TTC549 (cell line): ENCODE results near the gene TMEM200A.

Experiments
- FAIRE-seq: peaks from 2 replicates; lab custom pipeline; 2012; peaks lifted over from hg19 to GRCh38; lab: Jason Lieb, UNC

TMEM200A gene

DNA sequence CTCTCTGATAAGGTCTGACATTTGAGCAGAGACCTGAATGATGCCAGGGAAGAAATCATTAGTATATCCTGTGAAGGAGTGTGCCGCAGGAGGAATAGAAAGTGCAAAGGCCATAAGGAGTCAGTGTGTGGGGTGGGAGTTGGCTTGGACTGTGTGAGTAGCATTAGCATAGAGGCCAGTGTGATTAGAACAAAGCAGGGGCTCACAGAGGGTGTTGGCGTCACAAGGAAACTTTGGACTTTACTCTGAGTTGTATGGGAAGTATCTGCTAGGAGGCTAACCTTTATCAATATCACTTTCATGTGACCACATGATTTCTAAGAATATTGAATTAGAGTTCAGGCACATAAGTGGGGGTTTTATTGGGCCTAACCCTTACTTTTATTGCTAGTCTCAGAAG, 12.1 kb downstream of the TMEM200A start:
- FAIRE-seq, result no peak

DNA sequence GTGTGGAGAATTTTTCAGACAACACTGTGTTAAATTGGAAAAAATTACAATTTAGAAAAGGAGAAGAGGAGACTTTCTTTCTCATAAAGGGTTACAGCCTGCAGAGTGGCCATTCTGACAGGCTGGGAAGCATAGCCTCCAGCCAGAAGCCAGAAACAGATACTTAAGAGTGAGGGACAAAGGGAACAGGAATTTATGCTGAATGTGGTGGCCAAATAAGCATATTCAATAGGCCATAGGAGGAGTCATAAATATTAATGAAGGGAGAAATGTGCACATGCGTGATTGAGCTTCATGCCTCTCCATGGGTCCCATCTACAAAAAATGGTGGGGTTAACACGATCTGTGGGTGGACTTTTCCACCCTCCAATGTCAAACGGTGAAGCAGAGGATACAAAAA, 13.4 kb downstream of the TMEM200A start:
- no peak for FAIRE-seq

DNA sequence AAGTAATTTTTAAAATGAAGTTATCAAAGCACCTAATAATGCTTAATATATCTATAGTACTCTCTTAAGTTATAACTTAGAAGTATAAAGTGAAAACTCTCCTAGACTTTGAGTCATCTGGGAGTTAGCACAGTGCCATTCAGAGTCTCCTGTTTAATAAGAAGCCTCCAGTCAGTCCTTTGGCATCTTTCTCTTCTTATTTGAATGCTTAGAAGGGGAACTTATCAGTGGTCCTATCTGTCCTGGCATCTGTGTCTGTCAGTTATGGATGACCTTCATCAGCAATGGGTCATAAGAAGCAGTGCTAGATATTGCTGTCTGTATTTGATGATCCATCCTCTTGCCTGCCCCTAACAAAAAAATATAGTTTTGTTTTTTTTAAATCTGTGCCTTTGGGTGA, 15.2 kb downstream of the TMEM200A start:
- FAIRE-seq, result no peak

DNA sequence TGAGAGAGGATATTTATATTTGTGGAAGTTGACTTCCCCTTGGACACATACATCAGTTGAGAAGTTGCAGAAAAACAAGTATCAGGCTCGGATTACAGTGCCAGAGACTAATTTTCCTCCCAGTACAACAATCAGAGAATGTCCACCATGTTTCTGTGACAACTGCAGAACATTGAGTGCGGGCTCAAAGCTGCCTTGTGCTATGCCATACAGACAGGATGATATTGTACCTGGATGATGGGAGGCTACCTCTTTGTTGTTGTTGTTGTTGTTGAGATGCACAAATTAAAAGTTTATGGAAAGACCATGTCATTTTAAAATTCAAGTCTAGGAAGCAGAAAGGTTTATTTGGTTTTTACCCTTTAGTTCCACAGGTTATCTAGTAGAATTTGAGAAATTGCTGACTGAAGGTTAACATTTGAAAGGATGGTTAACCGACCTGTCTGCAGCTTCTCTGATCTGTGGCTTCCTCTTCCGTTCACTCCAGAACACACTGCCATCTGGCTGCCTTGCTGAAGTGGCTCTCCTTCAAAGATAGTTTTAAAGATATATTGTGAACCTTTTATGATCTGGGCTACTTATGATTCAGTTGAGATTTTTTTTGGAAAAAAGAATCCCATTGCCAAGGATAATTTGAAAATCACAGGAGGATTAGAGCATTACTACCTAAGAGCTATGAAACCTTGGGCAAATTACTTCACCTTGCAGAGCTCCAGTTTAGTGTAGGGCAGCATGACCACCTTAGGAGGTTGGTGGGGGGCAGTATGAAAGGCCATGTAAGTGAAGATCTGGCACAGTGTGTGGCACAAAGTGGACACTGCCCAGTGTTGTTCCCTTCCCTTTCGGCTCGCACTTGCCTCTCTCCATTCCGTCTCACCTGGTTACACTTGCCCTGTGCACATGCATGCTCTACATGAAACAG, 15.9 kb downstream of the TMEM200A start:
- FAIRE-seq, result no peak

DNA sequence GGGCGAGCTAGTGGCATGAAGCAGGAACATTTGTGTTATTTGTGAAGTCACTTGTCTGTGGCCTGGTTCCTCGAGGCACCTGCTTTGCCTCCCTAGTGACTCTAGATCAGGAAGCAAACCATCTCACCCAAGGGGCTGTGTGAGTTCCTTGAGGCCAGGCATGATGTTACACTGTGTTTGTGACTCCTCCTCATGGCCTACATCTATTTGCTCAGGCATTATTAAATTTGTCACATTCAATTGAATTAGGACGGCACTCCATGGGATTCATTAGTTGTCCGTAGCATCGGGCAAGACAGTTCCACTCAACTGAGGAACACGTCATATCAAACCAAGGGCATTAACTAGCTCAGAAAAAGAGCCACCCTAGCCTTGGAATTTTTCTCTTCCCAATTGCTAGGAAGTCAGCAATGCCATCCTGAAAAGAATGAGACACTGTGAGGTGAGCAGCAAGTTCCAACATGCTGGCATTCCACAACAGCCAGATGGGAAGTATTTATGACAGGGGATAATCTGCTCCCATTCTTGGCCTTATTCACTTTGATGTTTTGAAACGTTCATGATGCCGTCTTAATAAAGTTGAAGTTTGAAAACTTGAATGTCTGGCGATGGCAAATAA, 17.2 kb downstream of the TMEM200A start:
- FAIRE-seq, result no peak

DNA sequence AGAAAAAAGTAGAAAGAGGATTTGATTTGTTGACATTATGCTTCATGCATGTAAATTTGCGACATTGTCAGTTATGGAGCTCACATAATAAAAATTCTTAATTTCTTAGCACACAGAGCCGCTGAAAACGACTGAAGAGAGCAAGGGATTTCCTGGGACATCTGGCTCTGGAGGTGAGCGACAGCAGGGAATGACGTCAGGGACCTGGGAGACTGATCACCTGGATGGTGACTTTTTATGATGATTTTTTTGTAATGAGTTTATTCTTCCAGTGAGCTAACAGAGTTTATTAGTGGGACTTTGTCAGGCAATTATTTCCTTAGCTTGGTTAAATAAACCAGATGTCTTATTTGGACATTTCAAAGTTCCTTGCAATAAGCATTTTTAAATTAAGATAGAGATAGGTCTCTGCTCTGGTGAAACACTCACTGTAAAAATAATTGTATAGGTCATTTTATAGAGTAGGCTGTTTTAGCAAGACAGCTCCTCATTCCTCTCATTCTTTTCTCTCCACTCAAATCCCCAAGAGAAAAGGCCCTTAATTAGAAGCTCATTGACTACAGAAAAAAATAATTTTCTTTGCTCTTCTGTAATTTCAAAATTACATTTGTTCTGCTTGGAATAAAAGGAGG, 19.4 kb downstream of the TMEM200A start:
- FAIRE-seq, result no peak

DNA sequence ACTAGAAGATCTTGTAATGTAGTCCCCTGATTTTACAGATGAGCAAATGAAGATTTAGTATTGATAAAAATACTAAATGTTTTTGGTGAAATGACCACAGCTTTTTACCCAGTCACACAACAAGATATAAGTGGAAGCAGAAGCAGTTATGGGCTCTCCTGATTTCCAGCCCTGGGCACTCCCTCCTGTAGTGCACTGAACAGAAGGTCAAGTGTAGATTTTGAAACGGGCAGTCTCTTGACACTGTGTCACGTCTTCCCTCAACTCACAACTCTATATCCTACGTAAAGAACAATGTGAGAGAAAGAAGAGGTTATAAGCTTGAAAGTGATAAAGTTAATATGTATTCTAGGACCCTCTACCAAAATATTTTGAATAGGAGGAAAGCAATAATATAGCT, 23.3 kb downstream of the TMEM200A start:
- FAIRE-seq, result no peak

DNA sequence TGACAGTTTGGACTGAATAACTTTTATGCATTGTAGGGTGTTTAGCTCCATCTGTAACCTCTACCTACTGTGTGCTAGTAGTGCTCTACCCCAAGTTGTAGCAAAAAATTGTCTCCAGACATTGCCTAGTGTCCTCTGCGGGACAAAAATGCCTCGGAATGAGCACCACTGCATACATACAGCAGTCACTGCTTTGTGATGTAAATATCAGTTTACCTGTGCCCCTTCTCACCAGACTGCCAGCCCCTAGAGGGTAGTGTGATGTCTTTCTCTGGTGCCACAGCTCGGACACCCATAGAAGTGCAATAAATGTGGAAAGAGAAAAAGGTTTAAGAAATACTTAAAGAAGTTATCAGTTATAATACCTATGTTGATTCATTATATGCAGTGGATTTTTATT, 25.1 kb downstream of the TMEM200A start:
- FAIRE-seq, result no peak

DNA sequence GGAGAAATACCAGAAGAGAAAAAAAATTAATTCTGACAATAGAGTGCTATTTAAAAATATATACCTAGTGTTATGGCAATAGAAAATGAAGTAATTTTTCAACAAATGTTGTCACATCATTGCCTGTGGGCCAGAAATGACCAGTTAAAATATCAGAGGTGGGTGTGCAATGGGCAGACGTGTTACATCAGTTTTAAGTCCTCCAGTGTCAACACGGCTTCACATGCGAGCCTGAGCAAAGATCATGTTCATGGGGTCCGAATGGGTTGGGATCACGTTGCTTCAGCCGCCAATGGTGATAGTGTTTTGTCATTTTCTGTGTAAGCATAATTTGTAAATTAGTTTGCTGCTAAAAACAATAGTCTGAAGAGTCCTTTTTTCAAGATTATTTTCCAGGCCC, 27.5 kb downstream of the TMEM200A start:
- no peak for FAIRE-seq

DNA sequence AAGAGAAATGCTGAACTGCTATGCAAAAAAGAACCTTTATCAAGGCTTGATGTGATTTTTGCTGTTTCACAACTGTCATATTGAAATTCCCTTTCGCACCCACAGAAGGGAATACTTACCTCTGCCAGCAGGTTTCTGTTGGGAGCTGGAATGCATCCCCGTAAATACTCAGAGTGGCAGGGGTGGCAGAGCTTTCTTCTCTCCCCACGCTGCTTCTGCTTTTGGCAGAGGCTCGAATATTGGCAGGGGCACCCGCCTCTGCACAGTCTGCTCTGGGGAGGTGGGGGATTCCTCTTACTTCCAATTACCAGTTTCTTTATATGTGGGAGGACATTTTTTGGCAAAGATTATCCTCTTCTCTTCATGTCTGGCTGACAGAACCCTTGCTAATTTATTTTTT, 28.4 kb downstream of the TMEM200A start:
- FAIRE-seq, result no peak

DNA sequence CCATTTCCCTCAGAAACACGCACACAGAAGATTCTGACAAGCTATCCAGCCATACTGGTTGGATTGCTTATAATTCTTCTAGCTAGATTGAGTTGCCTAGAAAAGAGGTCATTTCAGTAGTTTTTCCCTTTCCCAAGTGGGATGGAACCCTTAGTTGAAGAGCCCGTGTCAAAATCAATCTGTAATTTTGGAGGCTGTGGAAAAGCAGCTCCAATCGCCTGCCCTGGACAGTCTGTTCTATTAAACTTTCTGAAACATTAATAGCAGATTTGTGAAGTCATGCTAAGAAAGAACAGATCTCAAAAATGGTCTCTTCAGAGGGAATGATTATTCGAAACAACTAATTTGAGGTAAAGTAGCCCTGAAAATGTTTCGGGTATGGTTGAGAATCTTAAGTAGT, 29.3 kb downstream of the TMEM200A start:
- FAIRE-seq, result no peak

DNA sequence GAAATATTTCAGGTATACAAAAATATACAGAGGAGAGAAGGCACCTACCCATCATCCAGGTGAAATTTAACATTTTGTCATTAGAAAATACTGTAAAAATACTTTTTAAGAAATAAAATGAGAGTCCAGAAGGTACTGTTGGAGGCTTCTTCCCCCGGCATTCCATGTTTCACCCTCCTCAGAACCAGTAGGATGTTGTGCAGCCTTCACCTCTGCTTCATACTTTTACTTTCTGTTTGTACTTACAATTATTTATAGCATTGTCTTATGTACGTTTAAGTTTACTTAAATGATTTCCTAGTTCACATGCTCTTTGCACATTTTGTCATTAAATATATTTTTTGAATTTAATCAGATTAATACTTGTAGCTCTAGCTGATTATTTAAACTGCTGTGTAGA, 30.9 kb downstream of the TMEM200A start:
- FAIRE-seq, result no peak

DNA sequence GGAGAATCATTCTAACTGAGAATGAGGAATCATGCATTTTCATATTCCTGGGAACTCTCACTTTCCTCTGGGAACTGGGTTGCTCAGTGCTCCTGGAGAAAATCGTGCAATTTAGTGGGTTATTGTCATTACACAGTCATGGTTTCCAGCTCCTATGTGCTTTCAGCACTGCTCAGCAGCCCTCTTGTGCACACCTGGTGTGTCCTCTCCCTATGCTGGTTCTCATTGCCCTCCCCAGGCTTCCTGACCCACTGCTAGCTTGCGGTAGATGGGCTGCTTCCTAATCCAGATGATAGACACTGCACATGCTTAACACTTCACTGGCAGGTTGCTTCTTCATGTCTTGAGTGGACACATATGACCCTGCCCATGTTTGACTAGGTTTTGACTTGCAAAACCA, 39.7 kb downstream of the TMEM200A start:
- FAIRE-seq, result no peak

DNA sequence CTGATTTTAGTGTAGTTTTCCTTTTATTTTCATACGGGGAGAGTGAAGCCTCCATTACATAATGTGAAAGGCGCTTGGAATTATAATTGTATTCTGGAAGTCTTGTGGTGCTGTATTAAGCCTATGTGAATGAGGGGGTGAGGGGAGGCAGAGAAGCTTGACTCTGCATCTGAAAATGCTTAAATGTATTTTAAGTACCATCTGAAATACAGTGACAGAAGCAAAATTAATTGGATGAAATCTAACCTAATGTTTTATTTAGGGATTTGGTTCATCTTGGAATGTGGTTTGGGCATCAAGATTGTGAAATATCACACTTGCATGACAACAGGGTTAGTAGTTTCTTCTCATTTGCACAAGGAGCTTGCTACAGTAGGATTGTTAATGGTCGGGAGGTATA, 41.2 kb downstream of the TMEM200A start:
- FAIRE-seq, result no peak

DNA sequence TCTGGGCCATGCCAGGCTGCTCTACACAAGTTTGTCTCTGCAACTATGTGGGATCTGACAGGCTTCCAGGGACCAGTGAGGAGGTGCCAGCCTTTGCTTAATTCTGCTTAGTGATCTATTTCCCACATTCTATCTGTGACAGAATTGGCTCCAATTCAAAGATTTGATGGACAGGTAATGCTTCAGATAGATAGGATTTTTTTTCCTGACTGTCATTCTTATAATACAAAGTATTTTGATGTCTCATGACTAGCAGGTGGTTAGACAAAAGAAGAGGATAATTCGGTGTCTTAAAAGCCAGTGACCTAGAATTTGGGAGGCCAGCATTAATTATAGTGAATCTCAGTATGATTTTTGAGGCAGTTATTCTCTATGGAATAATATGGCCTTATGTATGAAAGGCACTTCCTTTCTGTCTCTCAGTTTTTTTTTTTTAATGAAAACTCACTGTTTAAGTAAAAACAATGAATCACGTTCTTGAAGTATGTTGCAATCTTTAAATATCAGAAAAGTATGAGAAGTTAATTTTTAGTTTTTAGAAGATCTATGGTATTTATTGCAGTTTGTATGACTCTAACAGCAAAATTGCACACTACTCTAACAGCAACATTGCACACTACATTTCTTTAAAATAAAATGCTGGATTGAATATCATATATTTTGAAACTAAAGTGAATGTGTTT, 43.7 kb downstream of the TMEM200A start:
- no peak for FAIRE-seq

DNA sequence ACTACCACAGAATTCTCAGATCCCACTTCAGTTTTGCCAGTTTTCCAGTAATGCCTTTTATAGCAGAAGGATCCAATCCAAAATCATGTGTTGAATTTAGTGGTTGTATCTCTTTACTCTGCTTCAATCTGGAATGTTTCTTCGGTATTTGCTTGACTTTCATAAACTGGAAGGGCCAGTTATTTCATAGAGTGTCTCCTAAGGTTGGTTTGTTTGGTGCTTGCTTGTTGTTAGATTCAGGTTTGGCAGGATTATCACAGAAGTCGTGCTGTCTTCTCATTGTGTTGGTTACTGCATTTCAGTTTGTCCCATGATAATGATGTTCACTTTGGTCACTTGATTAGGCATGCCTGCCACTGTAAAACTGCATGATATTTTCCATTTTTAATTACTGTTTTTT, 45.7 kb downstream of the TMEM200A start:
- no peak for FAIRE-seq

DNA sequence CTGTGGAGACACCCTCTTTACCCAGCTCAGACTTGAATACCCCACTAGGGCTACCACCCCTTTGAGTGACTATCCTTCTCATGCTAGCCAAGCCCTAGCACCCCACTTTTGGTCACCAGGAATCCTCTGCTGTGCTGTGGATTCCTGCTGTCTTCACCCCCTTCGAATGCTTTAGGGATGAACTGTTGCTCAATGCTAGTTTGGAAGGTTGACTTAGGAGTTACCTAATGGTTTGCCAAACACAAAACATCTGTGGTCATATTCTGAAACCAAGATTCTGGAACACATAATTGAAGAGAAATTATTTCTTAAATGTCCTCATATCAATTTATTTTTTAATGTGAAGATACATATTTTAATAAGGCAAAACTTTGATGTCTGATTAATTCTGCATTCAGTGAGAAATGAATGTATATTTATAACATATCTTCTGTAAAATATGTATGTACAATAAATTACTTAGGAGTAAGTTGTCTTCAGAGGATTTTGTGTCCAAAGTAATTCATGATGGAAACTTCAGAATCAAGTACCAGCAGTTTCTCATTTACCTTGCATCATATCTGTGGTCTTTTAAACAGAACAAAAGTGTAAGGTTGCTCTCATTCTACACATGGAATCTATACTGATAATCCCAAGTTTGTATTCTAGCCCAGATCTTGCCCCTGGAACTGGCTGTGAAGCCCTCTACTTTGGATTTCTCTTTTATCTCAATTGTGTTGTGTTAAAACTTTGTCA, 46.9 kb downstream of the TMEM200A start:
- FAIRE-seq, result no peak

DNA sequence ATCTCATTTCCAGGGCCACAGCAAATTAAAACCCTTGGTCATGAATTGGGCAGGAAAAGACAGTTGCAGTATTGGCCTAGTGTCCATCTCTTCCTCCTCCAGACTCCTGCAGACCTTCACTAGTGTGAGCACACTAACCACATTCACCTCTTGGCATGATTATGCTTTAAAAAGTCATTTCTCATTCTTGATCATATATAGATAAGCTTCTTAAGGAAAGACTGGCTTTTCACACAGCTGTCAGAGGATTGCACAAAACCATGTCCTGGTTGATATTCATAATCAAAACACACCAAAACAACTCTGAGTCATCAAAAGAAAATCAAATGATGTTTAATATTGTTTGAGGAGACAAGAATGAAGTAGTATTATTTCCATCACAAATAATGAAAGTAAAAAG, 52.1 kb downstream of the TMEM200A start:
- FAIRE-seq, result no peak

DNA sequence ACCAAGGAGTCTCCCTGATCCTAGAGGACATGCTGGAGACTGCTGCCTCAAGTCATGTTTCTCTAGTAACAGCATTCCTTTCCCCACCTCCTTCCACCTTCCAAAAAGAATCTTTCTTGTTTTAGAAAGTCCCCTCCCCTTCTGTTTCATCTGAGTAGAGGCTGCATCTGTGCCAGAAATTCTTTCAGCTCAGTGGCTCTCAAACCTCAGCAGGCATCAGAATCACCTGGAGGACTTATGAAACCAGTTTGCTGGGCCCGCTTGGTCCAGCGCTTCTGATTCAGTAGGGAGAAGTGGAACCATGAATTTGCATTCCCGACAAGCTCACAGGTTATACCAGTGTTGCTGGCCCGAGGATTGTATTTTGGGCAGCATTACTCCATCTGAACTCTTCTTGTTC, 55.1 kb downstream of the TMEM200A start:
- FAIRE-seq, result no peak

DNA sequence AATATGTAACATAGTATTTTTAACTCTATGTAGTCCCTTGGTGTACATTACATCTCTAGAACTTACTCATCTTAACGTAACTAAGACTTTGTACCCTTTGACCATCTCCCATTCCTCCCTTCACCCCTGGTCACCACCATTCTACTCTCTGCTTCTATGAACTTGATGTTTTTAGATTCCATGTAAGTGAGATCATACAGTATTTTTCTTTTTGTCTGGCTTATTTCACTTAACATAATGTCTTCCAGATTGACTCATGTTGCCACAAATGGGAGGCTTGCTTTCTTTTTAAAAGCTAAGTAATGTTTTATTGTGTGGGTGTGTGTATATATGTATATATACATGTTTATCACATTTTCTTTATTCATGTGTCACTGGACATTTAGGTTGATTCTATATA, 55.8 kb downstream of the TMEM200A start:
- no peak for FAIRE-seq

DNA sequence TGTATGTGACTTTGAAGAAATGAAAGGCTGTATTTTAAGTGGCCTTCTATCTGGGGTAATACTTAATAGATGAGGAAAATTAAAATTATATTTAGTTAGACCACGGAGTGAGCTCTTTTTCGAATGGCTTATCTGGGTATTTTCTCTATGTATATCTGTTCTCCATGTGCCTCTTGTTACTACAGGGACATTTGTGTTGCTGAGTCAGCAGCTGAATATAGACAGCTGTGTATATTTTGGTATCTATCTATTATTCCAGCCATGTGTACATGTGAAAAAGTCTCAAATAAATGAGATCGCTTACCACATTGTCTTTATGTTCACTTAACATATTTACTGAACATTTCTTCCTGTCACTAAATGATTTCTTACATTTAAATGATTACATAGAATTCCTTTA, 57.2 kb downstream of the TMEM200A start:
- no peak for FAIRE-seq

DNA sequence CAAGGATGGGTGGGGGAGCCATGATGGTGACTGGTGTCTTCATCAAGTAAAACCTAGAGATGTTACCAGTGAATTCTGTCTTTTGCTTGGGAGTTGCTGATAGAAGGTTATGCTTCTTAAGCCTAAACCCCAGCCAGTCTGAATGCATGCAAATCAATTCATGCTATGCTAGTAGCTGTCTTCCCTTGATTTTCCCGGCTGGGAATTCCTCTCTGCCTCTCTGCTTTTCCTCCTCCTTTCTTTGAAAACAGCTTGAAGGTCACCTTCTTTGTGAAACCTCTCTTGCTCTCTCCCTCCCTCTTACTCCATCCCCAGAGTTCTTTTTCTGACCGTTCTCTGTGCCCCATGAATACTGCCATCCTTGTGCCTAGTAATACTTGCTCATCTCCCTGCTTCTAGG, 58.9 kb downstream of the TMEM200A start:
- FAIRE-seq, result no peak
